NCI-H2227 (cell line): ENCODE results near the gene OR10W1.

Experiments
- DNase-seq: peaks from one replicate; lab custom pipeline; 2025; ENCODE audit not compliant: unreplicated experiment; lab: John Stamatoyannopoulos, UW

Gene OR10W1

GRCh38 chr11:58268142-58268541 lies at the start of gene OR10W1:
Gene OR10W1, minus strand, starts transcription at chr11:58268260. Its CDS starts 402 bp downstream, at chr11:58267858.
- no peak for DNase-seq

DNA sequence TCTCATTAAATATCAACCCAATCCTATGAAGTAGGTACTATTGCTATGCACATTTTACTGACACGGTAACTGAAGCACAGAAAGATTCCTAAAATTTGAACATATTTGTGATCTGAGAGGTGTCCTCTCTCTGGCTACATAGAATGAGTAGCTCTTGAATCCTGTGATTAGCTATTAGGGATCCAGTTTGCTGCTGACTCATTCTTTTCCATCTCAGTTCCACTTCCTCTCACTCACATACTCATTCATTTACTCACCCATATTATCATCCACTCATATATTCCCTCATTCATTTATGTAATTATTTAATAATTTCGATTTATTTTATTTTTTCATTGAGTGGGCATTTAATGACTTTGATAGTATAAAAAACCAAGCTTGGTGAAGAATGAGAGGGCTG lies 48.1 kb upstream of the OR10W1 start:
- no peak for DNase-seq

- DNase-seq = no peak
These were observed 33.5 kb upstream of the OR10W1 start for GRCh38 chr11:58301576-58301975.

DNA sequence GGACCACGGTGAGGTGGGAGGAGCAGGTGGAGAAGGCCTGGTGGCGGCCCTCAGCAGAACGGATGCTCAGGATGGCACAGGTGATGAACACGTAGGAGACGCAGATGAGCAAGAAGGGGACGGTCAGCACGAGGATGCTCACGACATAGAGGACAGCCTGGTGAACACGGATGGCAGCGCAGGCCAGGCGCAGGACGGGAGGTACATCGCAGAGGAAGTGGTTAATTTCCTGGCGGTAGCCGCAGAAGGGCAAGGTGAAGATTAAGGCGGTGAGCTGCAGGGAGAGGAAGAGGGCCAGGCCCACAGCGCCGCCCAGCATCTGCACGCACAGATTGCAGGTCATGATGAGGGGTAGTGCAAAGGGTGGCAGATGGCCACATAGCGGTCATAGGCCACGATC lies 24.0 kb upstream of the OR10W1 start:
- no peak for DNase-seq

DNA sequence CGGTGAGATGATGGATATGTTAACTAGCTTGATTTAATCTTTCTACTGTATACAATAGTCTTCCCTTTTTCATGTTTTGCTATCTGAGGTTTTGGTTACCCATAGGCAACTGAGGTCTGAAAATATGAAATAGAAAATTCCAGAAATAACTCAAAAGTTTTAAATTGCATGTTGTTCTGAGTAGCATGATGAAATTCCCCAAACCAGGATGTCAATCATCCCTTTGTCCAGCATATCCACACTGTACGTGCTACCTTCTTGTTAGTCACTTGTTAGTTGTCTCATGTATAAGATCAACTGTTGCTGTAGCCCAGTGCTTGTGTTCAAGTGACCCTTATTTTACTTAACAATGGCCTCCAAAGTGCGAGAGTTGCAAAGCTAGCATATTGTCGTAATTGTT lies 21.2 kb upstream of the OR10W1 start:
- DNase-seq = no peak

DNA sequence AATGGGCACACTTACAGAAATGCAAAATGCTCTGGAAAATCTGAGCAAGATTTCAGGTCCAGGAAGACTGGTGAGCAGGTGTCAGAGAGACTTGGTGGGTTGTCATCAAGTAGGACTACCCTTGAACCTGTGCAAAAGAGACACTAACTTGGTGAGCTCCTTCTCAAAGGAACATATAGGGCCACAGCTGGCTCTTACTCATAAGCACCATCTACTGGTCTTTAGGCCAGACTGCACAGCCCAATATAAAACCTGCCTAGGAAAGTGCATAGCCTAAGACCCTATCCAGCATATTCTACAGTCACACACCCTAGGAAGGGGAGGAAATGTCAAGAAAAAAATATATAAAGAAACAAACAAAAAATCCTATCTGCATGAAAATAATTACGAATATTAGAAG lies 18.2 kb upstream of the OR10W1 start:
- no peak for DNase-seq

GRCh38 chr11:58285483-58286040 lies 17.5 kb upstream of the OR10W1 start:
- no peak for DNase-seq

DNA sequence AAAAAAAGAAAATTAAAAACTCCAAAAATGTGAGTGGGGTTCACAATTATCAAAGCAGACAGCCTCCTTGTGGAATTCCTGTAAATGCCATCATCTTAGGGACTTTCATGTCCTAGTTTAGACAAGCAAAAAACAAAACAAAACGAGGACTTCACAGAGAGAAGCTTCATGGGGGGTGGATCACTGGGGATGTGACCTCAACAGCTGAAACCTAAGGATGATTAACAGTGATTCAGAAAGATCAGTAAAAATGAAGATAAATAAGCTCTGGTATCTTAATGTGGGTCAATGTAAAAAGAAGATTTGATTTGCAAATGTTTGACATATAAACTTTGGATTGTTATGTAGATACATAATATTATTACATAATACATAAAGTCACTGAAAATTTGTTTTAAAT lies 8.1 kb upstream of the OR10W1 start:
- no peak for DNase-seq

DNA sequence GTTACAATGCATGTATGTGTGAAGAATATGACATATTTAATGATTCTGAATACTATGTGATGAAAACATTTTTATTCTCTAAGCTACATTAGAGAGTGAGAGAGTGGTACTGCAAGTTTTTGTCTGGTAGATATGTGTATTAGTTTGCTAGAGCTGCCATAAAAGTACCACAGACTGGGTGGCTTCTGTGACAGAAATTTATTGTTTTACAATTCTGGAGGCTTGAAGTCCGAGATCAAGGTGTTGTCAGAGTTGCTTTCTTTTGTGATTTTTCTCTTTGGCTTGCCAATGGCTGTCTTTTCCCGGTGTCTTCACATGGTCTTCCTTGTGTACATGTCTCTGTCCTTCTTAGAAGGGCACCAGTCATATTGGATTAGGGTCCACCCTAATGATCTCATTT lies 6.9 kb upstream of the OR10W1 start:
- no peak for DNase-seq

DNA sequence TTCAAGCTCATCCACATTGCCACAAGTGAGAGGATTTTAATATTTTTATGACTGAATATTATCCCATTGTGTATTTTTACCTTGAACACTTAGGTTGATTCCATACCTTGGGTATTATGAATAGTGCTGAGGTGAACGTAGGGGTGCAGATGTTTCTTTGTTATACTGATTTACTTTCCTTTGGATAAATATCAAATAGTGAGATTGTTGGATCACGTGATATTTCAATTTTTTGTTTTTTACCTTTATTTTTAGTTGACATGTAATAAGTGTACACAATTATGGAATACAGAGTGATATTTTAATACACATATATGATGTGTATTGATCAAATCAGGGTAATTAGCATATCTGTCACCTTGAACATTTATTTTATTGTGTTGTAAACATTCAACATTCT lies 8.1 kb downstream of the OR10W1 start:
- DNase-seq = no peak

DNA sequence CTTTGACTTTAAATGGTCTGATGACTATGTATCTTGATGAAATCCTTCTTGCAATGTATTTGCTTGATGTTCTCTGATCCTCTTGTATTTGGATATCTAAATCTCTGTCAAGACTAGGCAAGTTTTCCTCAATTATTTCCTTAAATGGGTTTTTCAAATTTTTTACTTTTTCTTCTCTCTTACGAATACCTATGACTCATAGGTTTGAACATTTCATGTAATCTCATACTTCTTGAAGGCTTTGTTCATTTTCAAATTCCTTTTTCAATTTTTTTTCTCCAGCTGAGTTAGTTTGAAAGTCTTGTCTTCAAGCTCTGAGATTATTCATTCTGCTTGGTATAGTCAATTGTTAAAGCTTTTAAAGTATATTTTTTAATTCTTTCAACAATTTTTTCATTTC lies 13.1 kb downstream of the OR10W1 start:
- DNase-seq = no peak

GRCh38 chr11:58243954-58244353 lies 24.1 kb downstream of the OR10W1 start:
- no peak for DNase-seq

GRCh38 chr11:58227956-58228615 lies 40.0 kb downstream of the OR10W1 start:
- no peak for DNase-seq

- no peak for DNase-seq
These were observed 45.3 kb downstream of the OR10W1 start for GRCh38 chr11:58222721-58223120.
